SK-N-SH (cell line): ENCODE results near the gene PRSS48.

ENCODE experiments used
- EP300 ChIP-seq, 2 experiments: IDR thresholded peaks; 2 replicates each; pipeline versions ENCODE4 v1.4.0 to v1.6.1; 2012; ENCODE audit warnings: borderline replicate concordance in 1 of 2, low read depth in 1 of 2, low read length in 1 of 2
- FOXJ3 ChIP-seq: sonication (generic); formaldehyde crosslinking; IDR thresholded peaks from 2 replicates; pipeline ENCODE4 v1.5.1; 2020; ENCODE audit warnings: mild to moderate bottlenecking, missing genetic modification reagents
- FOXM1 ChIP-seq: IDR thresholded peaks from 2 replicates; pipeline ENCODE4 v1.4.0; 2012; ENCODE audit warnings: low read depth, mild to moderate bottlenecking
- MEF2A ChIP-seq: IDR thresholded peaks from 2 replicates; pipeline ENCODE4 v1.4.0; 2012; ENCODE audit warnings: low read depth, borderline replicate concordance
- RFX5 ChIP-seq: IDR thresholded peaks from 2 replicates; pipeline ENCODE4 v1.6.1; 2012; ENCODE audit warnings: mild to moderate bottlenecking, improper control_type of control experiment, low read length
- TAF1 ChIP-seq: IDR thresholded peaks from 2 replicates; pipeline ENCODE4 v1.6.1; 2012; ENCODE audit warnings: low read depth, mild to moderate bottlenecking, low read length, moderate library complexity, borderline replicate concordance
- YY1 ChIP-seq: IDR thresholded peaks from 2 replicates; pipeline ENCODE4 v1.4.0; 2012; ENCODE audit warnings: low read depth, mild to moderate bottlenecking
- TF ChIP-seq, protein P1 (sequence below): fragments of 200-600 bp; sonication (generic); IDR thresholded peaks from 2 replicates; pipeline ENCODE4 v1.6.1; 2017; ENCODE audit warnings: antibody characterized with exemption, mild to moderate bottlenecking, moderate library complexity
- TF ChIP-seq, protein P2 (sequence below): IDR thresholded peaks from 2 replicates; pipeline ENCODE4 v1.4.0; 2012; ENCODE audit warnings: low read depth

DNA sequence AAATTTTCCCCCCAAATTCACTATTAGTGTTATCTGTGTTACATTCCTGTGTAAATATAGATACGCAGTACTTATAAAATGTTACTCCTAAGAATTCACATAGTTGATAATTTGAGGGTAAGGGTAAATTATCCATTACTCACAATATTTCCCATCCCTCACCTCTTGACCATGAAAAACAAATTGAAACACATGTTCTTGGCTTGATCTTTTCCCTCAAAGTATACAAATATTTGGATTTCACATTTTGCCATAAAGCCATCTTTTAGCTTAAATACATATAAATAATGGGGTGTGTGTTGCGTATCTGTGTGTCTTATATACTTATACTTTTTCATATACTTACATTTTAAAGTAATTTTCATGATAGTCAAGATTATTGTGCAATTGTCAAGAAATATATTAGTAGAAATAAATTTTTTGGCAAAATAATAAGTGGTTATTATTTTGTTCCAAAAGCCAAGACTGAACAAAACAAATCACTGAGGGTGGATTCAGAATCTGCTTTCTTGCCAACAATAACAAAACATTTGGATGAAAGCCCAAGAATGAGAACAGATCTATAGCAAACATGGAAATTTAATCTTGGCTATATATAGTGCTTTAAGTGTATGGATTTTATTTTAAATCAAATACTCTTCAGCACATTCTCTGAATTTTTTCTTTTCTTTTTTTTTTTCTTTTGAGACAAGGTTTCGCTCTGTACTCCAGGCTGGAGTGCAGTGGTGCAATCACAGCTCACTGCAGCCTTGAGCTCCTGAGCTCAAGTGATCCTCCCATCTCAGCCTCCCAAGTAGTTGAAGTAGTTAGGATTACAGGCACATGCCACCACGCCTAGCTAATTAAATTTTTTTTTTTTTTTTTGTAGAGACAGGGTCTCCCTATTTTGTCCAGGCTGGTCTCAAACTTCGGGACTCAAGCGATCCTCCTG lies 48.5 kb upstream of the PRSS48 start:
- TF ChIP-seq RFX5 (no peak), FOXM1 (no peak), YY1 (no peak), TAF1 (no peak), FOXJ3 (CRISPR knock-in tag) (no peak), EP300 (IDR thresholded peaks at IDR 0.05; ENCODE audit: borderline replicate concordance in 1 of 2, low read depth in 1 of 2, low read length in 1 of 2) (no peak), MEF2A (no peak; the same call in 1 of the 2 replicates)
- TF ChIP-seq, protein P1, sequence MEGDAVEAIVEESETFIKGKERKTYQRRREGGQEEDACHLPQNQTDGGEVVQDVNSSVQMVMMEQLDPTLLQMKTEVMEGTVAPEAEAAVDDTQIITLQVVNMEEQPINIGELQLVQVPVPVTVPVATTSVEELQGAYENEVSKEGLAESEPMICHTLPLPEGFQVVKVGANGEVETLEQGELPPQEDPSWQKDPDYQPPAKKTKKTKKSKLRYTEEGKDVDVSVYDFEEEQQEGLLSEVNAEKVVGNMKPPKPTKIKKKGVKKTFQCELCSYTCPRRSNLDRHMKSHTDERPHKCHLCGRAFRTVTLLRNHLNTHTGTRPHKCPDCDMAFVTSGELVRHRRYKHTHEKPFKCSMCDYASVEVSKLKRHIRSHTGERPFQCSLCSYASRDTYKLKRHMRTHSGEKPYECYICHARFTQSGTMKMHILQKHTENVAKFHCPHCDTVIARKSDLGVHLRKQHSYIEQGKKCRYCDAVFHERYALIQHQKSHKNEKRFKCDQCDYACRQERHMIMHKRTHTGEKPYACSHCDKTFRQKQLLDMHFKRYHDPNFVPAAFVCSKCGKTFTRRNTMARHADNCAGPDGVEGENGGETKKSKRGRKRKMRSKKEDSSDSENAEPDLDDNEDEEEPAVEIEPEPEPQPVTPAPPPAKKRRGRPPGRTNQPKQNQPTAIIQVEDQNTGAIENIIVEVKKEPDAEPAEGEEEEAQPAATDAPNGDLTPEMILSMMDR: no peak
- TF ChIP-seq, protein P2, sequence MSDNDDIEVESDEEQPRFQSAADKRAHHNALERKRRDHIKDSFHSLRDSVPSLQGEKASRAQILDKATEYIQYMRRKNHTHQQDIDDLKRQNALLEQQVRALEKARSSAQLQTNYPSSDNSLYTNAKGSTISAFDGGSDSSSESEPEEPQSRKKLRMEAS: no peak
